HG03175 (cell line): ENCODE measurements around the gene KMT5B.

Experiments
- ATAC-seq: cut with Tn5 transposase; IDR thresholded peaks from one replicate; pipeline ENCODE4 v1.9.1; 2021; ENCODE audit warnings: mild to moderate bottlenecking, moderate library complexity; ENCODE audit not compliant: unreplicated experiment

KMT5B gene

GRCh38 chr11:68189082-68189481 lies 24.0 kb downstream of the KMT5B start:
- ATAC-seq: no peak

GRCh38 chr11:68186061-68186460 lies 27.0 kb downstream of the KMT5B start:
- no peak for ATAC-seq

GRCh38 chr11:68181719-68182451 lies 31.2 kb downstream of the KMT5B start:
- ATAC-seq: no peak

- no peak for ATAC-seq
These were observed 33.2 kb downstream of the KMT5B start for GRCh38 chr11:68179847-68180246.

- no peak for ATAC-seq
These were observed 35.2 kb downstream of the KMT5B start for GRCh38 chr11:68177877-68178276.

- ATAC-seq: no peak
These were observed 39.2 kb downstream of the KMT5B start for GRCh38 chr11:68173926-68174325.

- no peak for ATAC-seq
These were observed 43.7 kb downstream of the KMT5B start for GRCh38 chr11:68169442-68169841.

GRCh38 chr11:68168694-68169093 lies 44.4 kb downstream of the KMT5B start:
- no peak for ATAC-seq

GRCh38 chr11:68167474-68167873 lies 45.6 kb downstream of the KMT5B start:
- no peak for ATAC-seq

GRCh38 chr11:68166969-68167368 lies 46.1 kb downstream of the KMT5B start:
- no peak for ATAC-seq

- no peak for ATAC-seq
These were observed 47.5 kb downstream of the KMT5B start for GRCh38 chr11:68165601-68166000.

GRCh38 chr11:68164437-68164836 lies 48.7 kb downstream of the KMT5B start:
- no peak for ATAC-seq

GRCh38 chr11:68163691-68164090 lies 49.4 kb downstream of the KMT5B start:
- ATAC-seq: no peak

- ATAC-seq: no peak
These were observed 52.9 kb downstream of the KMT5B start for GRCh38 chr11:68160100-68160695.

- no peak for ATAC-seq
These were observed 53.4 kb downstream of the KMT5B start for GRCh38 chr11:68159665-68160064.

- ATAC-seq: no peak
These were observed 53.9 kb downstream of the KMT5B start for GRCh38 chr11:68159161-68159560.

- ATAC-seq: no peak
These were observed 54.5 kb downstream of the KMT5B start for GRCh38 chr11:68158580-68158979.

GRCh38 chr11:68153742-68154141 lies 59.4 kb downstream of the KMT5B start:
- no peak for ATAC-seq

- no peak for ATAC-seq
These were observed 63.1 kb downstream of the KMT5B start for GRCh38 chr11:68150037-68150436.

GRCh38 chr11:68149417-68149816 lies 63.7 kb downstream of the KMT5B start:
- no peak for ATAC-seq

GRCh38 chr11:68148879-68149278 lies 64.2 kb downstream of the KMT5B start:
- ATAC-seq: no peak

- no peak for ATAC-seq
These were observed 64.9 kb downstream of the KMT5B start for GRCh38 chr11:68148071-68148805.
